H1 (cell line): ENCODE data around the gene H6PD. TPM values are rescaled to one million over a fixed set of nuclear protein-coding genes. Genes with fewer than 3 reads are reported as not detected.

Experiments used
- CHD7 ChIP-seq: fragments of 300-600 bp; sonication (generic); IDR thresholded peaks from 2 replicates; pipeline ENCODE4 v1.7.1; 2012; ENCODE audit warnings: low read length, moderate library complexity, mild to moderate bottlenecking, inconsistent platforms; ENCODE audit not compliant: insufficient replicate concordance
- RNF2 ChIP-seq: fragments of 200-900, 300-1000 bp; sonication (generic); IDR thresholded peaks from 2 replicates; pipeline ENCODE4 v1.7.1; 2016; ENCODE audit warnings: borderline replicate concordance, low read depth, mild to moderate bottlenecking, antibody characterized with exemption, low read length; ENCODE audit not compliant: poor library complexity, severe bottlenecking; ENCODE audit errors: missing control alignments
- SIRT6 ChIP-seq: IDR thresholded peaks from one replicate; pipeline ENCODE4 v1.7.1; 2012; ENCODE audit warnings: low read length, inconsistent platforms
- polyA plus RNA-seq, 7 experiments: library from polyadenylated mRNA; depleted of rRNA in 3 of 7; stranded (reverse) in 5 of 7; unstranded in 2 of 7; fragments of >200 nt in 5 of 7; fragments of 200-250 nt in 2 of 7; gene quantifications; 1 replicate in 5 of 7; 2 replicates in 1 of 7; 4 replicates in 1 of 7; pipeline versions ENCODE4 v1.2.1 to v1.2.3, GENCODE V29; 2011 to 2013; ENCODE audit warnings: missing spikeins in 2 of 7, mixed read lengths in 2 of 7
- total RNA-seq: library from RNA; stranded (reverse); fragmentation: NEBNext Ultra II Directional; extraction: Animal tissue kit (Norgen Biotek cat#: 25700); gene quantifications from 2 replicates; pipeline ENCODE4 v1.2.1, GENCODE V29; 2021
- TF ChIP-seq, protein P1 (sequence below): IDR thresholded peaks from 2 replicates; pipeline ENCODE4 v1.6.1; 2011; ENCODE audit warnings: low read depth, mild to moderate bottlenecking, low read length; ENCODE audit not compliant: insufficient read depth

The H6PD gene
- total and polyA plus RNA-seq, 2 of the 8 experiments (the other 6 are each of a cell fraction or from before 2014, with no cell fraction given): 3.6 to 3.8 TPM

- TF ChIP-seq CHD7: no peak
- no peak for TF ChIP-seq SIRT6
- TF ChIP-seq, protein P1, sequence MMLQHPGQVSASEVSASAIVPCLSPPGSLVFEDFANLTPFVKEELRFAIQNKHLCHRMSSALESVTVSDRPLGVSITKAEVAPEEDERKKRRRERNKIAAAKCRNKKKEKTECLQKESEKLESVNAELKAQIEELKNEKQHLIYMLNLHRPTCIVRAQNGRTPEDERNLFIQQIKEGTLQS: no peak
- no peak for TF ChIP-seq RNF2
Measured at GRCh38 chr1:9317072-9317471, 82.5 kb downstream of the H6PD start (continued).
